OCI-LY1 (cell line): ENCODE results near the gene SKAP2.

ENCODE experiments used
- H2AFZ ChIP-seq: fragments of 200-600 bp; sonication (generic), shearing (Covaris generic); 2 replicates; pipeline ENCODE4 v1.6.0; 2014; ENCODE audit warnings: antibody characterized with exemption, mild to moderate bottlenecking, low read length
- H3F3A ChIP-seq: fragments of 200-600 bp; sonication (generic), shearing (Covaris generic); 2 replicates; pipeline ENCODE4 v1.6.0; 2014; ENCODE audit warnings: mild to moderate bottlenecking, antibody characterized with exemption, low read length, moderate library complexity; ENCODE audit not compliant: insufficient read depth
- H3K27ac ChIP-seq: fragments of 200-600 bp; sonication (generic); 2 replicates; pipeline ENCODE4 v1.5.1; 2014; ENCODE audit warnings: low read length, mixed run types, mild to moderate bottlenecking, low read depth; ENCODE audit not compliant: poor library complexity, severe bottlenecking
- H3K27me3 ChIP-seq: fragments of 200-600 bp; sonication (generic); 2 replicates; pipeline ENCODE4 v1.6.0; 2014; ENCODE audit warnings: antibody characterized with exemption, mild to moderate bottlenecking, low read length, moderate library complexity; ENCODE audit not compliant: insufficient read depth
- H3K36me3 ChIP-seq: fragments of 200-600 bp; sonication (generic); 2 replicates; pipeline ENCODE4 v1.6.1; 2014; ENCODE audit warnings: mild to moderate bottlenecking, antibody characterized with exemption, low read length, moderate library complexity, mixed read lengths; ENCODE audit not compliant: insufficient read depth
- H3K4me1 ChIP-seq: fragments of 200-600 bp; sonication (generic); 2 replicates; pipeline ENCODE4 v1.5.1; 2014; ENCODE audit warnings: mild to moderate bottlenecking, low read length, moderate library complexity; ENCODE audit not compliant: insufficient read depth, severe bottlenecking
- H3K4me2 ChIP-seq: fragments of 200-600 bp; sonication (generic), shearing (Covaris generic); 2 replicates; pipeline ENCODE4 v1.6.1; 2014; ENCODE audit warnings: low read length
- H3K4me3 ChIP-seq: fragments of 200-600 bp; sonication (generic); 2 replicates; pipeline ENCODE4 v1.5.1; 2014; ENCODE audit warnings: low read length, low read depth, mild to moderate bottlenecking, mixed read lengths; ENCODE audit not compliant: poor library complexity, severe bottlenecking
- H3K79me2 ChIP-seq: fragments of 200-600 bp; shearing (Covaris generic); 2 replicates; pipeline ENCODE4 v1.6.1; 2016; ENCODE audit warnings: mixed run types, low read length, mixed read lengths; ENCODE audit not compliant: insufficient read depth
- H3K9ac ChIP-seq: fragments of 200-600 bp; sonication (generic), shearing (Covaris generic); 2 replicates; pipeline ENCODE4 v1.6.1; 2014; ENCODE audit warnings: mild to moderate bottlenecking, low read length, mixed read lengths
- H3K9me2 ChIP-seq: fragments of 200-600 bp; sonication (generic), shearing (Covaris generic); 2 replicates; pipeline ENCODE4 v1.6.1; 2014; ENCODE audit warnings: low read depth, mild to moderate bottlenecking, low read length, mixed read lengths
- H3K9me3 ChIP-seq: fragments of 200-600 bp; shearing (Covaris generic); 2 replicates; pipeline ENCODE4 v1.6.1; 2014; ENCODE audit warnings: low read length, mixed read lengths
- H4K20me1 ChIP-seq: fragments of 200-600 bp; sonication (generic), shearing (Covaris generic); 2 replicates; pipeline ENCODE4 v1.6.0; 2016; ENCODE audit warnings: mild to moderate bottlenecking, low read length; ENCODE audit not compliant: insufficient read depth
- EZH2 ChIP-seq: fragments of 200-600 bp; sonication (generic), shearing (Covaris generic); IDR thresholded peaks from 2 replicates; pipeline ENCODE4 v1.8.0; 2017; ENCODE audit warnings: borderline replicate concordance, mixed run types, mild to moderate bottlenecking, antibody characterized with exemption, low read length, moderate library complexity, mixed read lengths
- TF ChIP-seq, protein P1 (sequence below): fragments of 200-600 bp; sonication (generic), shearing (Covaris generic); IDR thresholded peaks from 2 replicates; pipeline ENCODE4 v1.5.1; 2017; ENCODE audit warnings: mild to moderate bottlenecking, antibody characterized with exemption, low read length, moderate library complexity, mixed read lengths

The SKAP2 gene

DNA sequence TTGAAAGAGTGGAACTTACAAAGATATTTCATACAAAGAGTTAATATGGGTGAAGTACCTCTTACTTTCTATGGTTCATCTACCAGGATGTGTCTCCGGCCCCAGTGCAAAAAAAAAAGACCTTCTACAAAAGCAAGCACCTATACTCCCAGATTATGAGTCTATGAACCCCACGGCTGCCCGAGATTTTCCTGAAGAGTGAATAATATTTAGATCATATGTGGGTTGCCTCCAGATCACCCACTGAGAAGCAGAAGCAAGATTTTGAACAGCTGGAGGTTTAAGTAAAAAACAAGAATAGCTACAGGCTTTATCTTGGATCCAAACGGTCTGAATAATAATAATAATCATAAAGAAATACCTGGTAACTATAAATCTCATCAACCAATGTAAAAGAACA, 207.7 kb downstream of the SKAP2 start:
- no peaks in the 10 kb centered on the region for H3K27me3 ChIP-seq
- no peak overlapping the region for H3K4me2 ChIP-seq
- H3F3A ChIP-seq, result no peaks in the 10 kb centered on the region
- no peaks in the 10 kb centered on the region for H3K9me3 ChIP-seq
- no peaks in the 10 kb centered on the region for H3K79me2 ChIP-seq
- no peak overlapping the region for H3K27ac ChIP-seq
- no peaks in the 10 kb centered on the region for H3K36me3 ChIP-seq
- TF ChIP-seq, protein P1, sequence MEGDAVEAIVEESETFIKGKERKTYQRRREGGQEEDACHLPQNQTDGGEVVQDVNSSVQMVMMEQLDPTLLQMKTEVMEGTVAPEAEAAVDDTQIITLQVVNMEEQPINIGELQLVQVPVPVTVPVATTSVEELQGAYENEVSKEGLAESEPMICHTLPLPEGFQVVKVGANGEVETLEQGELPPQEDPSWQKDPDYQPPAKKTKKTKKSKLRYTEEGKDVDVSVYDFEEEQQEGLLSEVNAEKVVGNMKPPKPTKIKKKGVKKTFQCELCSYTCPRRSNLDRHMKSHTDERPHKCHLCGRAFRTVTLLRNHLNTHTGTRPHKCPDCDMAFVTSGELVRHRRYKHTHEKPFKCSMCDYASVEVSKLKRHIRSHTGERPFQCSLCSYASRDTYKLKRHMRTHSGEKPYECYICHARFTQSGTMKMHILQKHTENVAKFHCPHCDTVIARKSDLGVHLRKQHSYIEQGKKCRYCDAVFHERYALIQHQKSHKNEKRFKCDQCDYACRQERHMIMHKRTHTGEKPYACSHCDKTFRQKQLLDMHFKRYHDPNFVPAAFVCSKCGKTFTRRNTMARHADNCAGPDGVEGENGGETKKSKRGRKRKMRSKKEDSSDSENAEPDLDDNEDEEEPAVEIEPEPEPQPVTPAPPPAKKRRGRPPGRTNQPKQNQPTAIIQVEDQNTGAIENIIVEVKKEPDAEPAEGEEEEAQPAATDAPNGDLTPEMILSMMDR, result no peak
- no peak for TF ChIP-seq EZH2
- H3K4me3 ChIP-seq, result no peak overlapping the region
- H3K9me2 ChIP-seq, result no peaks in the 10 kb centered on the region
- H3K9ac ChIP-seq, result no peak overlapping the region
- no peak overlapping the region for H2AFZ ChIP-seq
- no peaks in the 10 kb centered on the region for H4K20me1 ChIP-seq
- no peaks in the 10 kb centered on the region for H3K4me1 ChIP-seq

DNA sequence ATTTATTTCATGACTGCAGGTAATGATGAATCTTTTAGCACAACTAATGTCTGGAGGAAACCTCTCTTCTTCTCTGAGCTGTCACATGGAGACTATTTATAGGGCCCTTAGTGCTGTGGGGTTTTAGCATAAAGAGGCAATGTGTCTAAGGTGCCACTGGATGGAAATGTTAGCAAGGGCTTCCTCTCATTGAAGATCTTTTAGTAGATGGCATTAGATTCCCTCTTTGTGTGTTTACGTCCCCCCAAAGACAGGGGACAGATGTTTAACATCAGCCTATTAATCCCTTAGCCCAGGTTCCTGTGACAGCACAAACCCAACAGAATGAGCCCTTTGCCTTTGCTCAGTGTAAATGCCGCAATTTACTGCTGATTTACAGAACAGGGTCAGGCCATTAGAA, 208.6 kb downstream of the SKAP2 start:
- Histone ChIP-seq H2AFZ (no peak overlapping the region), H3K27ac (no peak overlapping the region), H3K4me1 (no peaks in the 10 kb centered on the region), H3K36me3 (no peaks in the 10 kb centered on the region), H3F3A (no peaks in the 10 kb centered on the region), H3K4me3 (no peak overlapping the region), H3K9me3 (no peaks in the 10 kb centered on the region), H3K9ac (no peak overlapping the region), H3K9me2 (no peaks in the 10 kb centered on the region), H3K4me2 (no peak overlapping the region), H3K27me3 (no peaks in the 10 kb centered on the region), H4K20me1 (no peaks in the 10 kb centered on the region), H3K79me2 (no peaks in the 10 kb centered on the region)
- TF ChIP-seq EZH2, result no peak
- TF ChIP-seq, protein P1, result no peak

DNA sequence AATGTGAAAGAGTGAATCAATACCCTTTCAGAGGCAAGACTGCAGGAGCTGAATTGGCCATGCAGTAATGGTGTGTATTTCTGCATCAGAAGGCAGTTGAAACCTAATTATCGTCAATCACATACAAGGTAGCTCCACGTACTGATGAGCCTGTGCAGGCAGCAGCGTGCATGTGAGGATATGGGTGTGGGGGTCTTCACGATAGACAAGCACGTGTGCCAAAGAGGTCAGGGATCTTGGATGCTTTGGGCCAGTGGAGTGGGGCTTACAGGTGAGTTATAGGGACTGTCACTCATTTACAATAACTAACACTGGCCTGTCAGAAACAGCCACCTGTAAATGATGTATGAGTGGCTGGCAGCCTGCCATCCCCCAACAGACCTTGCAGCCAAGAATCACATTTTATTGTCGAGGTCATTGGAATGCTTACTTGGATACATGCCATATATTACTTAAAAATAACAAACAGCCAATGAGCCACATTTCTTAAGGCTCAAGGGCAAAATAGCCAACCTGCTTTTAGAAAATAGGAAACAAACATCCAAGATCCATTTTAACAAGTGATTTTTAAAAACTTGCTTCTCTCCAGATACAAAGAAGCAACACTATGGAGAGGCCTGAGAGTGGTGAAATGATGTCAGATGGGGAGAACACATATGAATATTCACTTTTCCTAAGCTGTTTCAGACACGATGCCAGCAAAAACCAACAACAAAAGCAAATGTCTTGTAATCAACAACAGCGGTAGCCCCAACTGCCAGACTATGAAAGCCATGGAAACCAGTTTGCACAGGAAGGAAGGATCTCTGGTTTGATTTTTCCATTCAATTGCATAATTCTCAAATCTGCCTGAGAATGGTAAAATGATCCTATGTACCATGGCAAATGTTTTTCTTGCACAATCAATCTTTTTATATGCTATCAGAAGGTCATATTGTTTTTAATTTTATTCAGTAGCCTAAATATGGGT, 210.7 kb downstream of the SKAP2 start:
- no peak overlapping the region for H2AFZ ChIP-seq
- no peaks in the 10 kb centered on the region for H3K27me3 ChIP-seq
- H3K4me2 ChIP-seq, result no peak overlapping the region
- H3F3A ChIP-seq, result no peaks in the 10 kb centered on the region
- no peak overlapping the region for H3K27ac ChIP-seq
- H3K36me3 ChIP-seq, result no peaks in the 10 kb centered on the region
- H3K9me3 ChIP-seq, result no peaks in the 10 kb centered on the region
- no peaks in the 10 kb centered on the region for H4K20me1 ChIP-seq
- H3K4me1 ChIP-seq, result no peaks in the 10 kb centered on the region
- no peaks in the 10 kb centered on the region for H3K9me2 ChIP-seq
- H3K9ac ChIP-seq, result no peak overlapping the region
- H3K79me2 ChIP-seq, result no peaks in the 10 kb centered on the region
- TF ChIP-seq, protein P1, result no peak
- no peak for TF ChIP-seq EZH2
- no peak overlapping the region for H3K4me3 ChIP-seq
